PC-9 (cell line): ENCODE data around the gene CXXC5. TPM values are rescaled to one million over a fixed set of nuclear protein-coding genes. Genes with fewer than 3 reads are reported as not detected.
"Not testable (repeated sequence)": the region's sequence is repeated elsewhere in the genome, so short reads cannot be mapped to it uniquely, and the experiment has no call there.

Experiments
- BruUV-seq: library from RNA; stranded (reverse); fragments of 400-500 nt; replicated peaks from 2 replicates; lab custom pipeline; 2021; lab: Mats Ljungman, UMichigan
- CTCF ChIA-PET: fragments of 300-600 bp; sonication (Branson Sonifier 250); formaldehyde crosslinking; loops from one replicate; lab custom pipeline; 2022; ENCODE audit warnings: antibody characterized with exemption; lab: Charles Lee
- POLR2A ChIA-PET: fragments of 300-600 bp; sonication (Branson Sonifier 250); formaldehyde crosslinking; loops from one replicate; lab custom pipeline; 2022; ENCODE audit warnings: antibody characterized with exemption; ENCODE audit not compliant: unreplicated experiment; lab: Charles Lee
- DNase-seq, 2 experiments: peaks; one replicate each; pipeline versions ENCODE4 v3.0.0 to v3.0.0-alpha.2; 2015 to 2022; ENCODE audit warnings: mixed read lengths in 1 of 2
- H2AFZ ChIP-seq: fragments of 200-600 bp; sonication (generic); 2 replicates; pipeline ENCODE4 v1.8.1; 2017; ENCODE audit warnings: antibody characterized with exemption
- H3F3A ChIP-seq: fragments of 200-600 bp; sonication (generic); 2 replicates; pipeline ENCODE4 v1.8.1; 2017; ENCODE audit warnings: antibody characterized with exemption, mild to moderate bottlenecking, low read depth; ENCODE audit not compliant: insufficient read depth
- H3K27ac ChIP-seq: fragments of 200-600 bp; sonication (generic); 2 replicates; pipeline ENCODE4 v1.6.1; 2016; ENCODE audit warnings: mixed run types
- H3K27me3 ChIP-seq: fragments of 200-600 bp; sonication (generic); 2 replicates; pipeline ENCODE4 v1.6.1; 2016; ENCODE audit warnings: low read depth, mixed run types; ENCODE audit not compliant: insufficient read depth
- H3K36me3 ChIP-seq: fragments of 200-600 bp; sonication (generic); 2 replicates; pipeline ENCODE4 v1.6.1; 2016; ENCODE audit warnings: low read depth, mixed run types
- H3K4me1 ChIP-seq: fragments of 200-600 bp; sonication (generic); replicated peaks from 2 replicates; pipeline ENCODE4 v1.6.1; 2016; ENCODE audit warnings: mixed run types; ENCODE audit not compliant: insufficient read depth
- H3K4me2 ChIP-seq: fragments of 200-600 bp; sonication (generic); 2 replicates; pipeline ENCODE4 v1.6.1; 2017; ENCODE audit warnings: mixed run types
- H3K4me3 ChIP-seq: fragments of 200-600 bp; sonication (generic); 2 replicates; pipeline ENCODE4 v1.6.1; 2016; ENCODE audit warnings: mixed run types
- H3K79me2 ChIP-seq: fragments of 200-600 bp; sonication (generic); 2 replicates; pipeline ENCODE4 v1.6.1; 2017; ENCODE audit warnings: low read depth, mixed run types
- H3K9me2 ChIP-seq: fragments of 200-600 bp; sonication (generic); 2 replicates; pipeline ENCODE4 v1.8.1; 2017; ENCODE audit warnings: mild to moderate bottlenecking; ENCODE audit not compliant: insufficient read depth
- H3K9me3 ChIP-seq: fragments of 200-600 bp; sonication (generic); 2 replicates; pipeline ENCODE4 v1.8.1; 2016; ENCODE audit warnings: low read depth; ENCODE audit not compliant: insufficient read depth
- H4K20me1 ChIP-seq: fragments of 200-600 bp; sonication (generic); 2 replicates; pipeline ENCODE4 v1.8.1; 2017; ENCODE audit not compliant: insufficient read depth
- CTCF ChIP-seq: fragments of 200-600 bp; sonication (generic); conservative IDR thresholded peaks from 2 replicates; pipeline ENCODE4 v1.6.1; 2017; ENCODE audit warnings: mixed run types, antibody characterized with exemption, mild to moderate bottlenecking, moderate library complexity
- EZH2 ChIP-seq: fragments of 200-600 bp; sonication (generic); IDR thresholded peaks from 2 replicates; pipeline ENCODE4 v1.8.0; 2017; ENCODE audit warnings: antibody characterized with exemption, low read depth
- intact Hi-C: fragments of 100-400 bp; cut with micrococcal nuclease; formaldehyde crosslinking; loops from one replicate; pipeline ENCODE4 v1.10.0; 2022; ENCODE audit not compliant: unreplicated experiment
- total RNA-seq: library from RNA; stranded (reverse); gene quantifications from 2 replicates; pipeline ENCODE4 v1.2.3, GENCODE V29; 2021

Gene CXXC5
- total RNA-seq, 1 experiment from 2014 or later, result 59.9 TPM

- H3K79me2 ChIP-seq, result peaks cover 65% of the 10 kb centered on the region
- no peak overlapping the region for H3K4me2 ChIP-seq
- no peak overlapping the region for H3K27ac ChIP-seq
- no peaks in the 10 kb centered on the region for H3K9me3 ChIP-seq
- H3K36me3 ChIP-seq, result peaks cover 15% of the 10 kb centered on the region
- peaks cover 41% of the 10 kb centered on the region for H3F3A ChIP-seq
- H3K27me3 ChIP-seq, result no peaks in the 10 kb centered on the region
- peaks cover 37% of the 10 kb centered on the region for H4K20me1 ChIP-seq
- TF ChIP-seq CTCF (no peak), EZH2 (no peak)
- peaks cover 9% of the 10 kb centered on the region; the same call in 1 of the 2 replicates for H3K4me1 ChIP-seq
- no peak overlapping the region for H3K4me3 ChIP-seq
- DNase-seq, result no peak
- no peak overlapping the region for H2AFZ ChIP-seq
- intact Hi-C loops, result no loop called here
- POLR2A ChIA-PET, result no interaction called here
- CTCF ChIA-PET, result no interaction called here
- H3K9me2 ChIP-seq, result no peaks in the 10 kb centered on the region
- BruUV-seq, result TSS peak; percentile 21
Measured at GRCh38 chr5:139601429-139601828, 46.7 kb upstream of the CXXC5 start.

- H3K4me3 ChIP-seq, intact Hi-C loops: not testable (repeated sequence)
- H3K79me2 ChIP-seq, result peaks cover 66% of the 10 kb centered on the region
Measured at GRCh38 chr5:139601948-139602347, 46.2 kb upstream of the CXXC5 start.

GRCh38 chr5:139605887-139606286, 42.3 kb upstream of the CXXC5 start:
- intact Hi-C loops, result no loop called here
- Histone ChIP-seq H4K20me1 (peaks cover 26% of the 10 kb centered on the region), H2AFZ (no peak overlapping the region), H3K27me3 (no peaks in the 10 kb centered on the region), H3K4me1 (no peaks in the 10 kb centered on the region), H3K36me3 (peaks cover 14% of the 10 kb centered on the region), H3K79me2 (peaks cover 51% of the 10 kb centered on the region), H3K9me3 (no peaks in the 10 kb centered on the region), H3K4me2 (no peak overlapping the region), H3K4me3 (no peak overlapping the region), H3K27ac (0 out of 2 replicates have a peak overlapping the region, but pooled peaks have one; percentile 19), H3F3A (peaks cover 20% of the 10 kb centered on the region; the same call in 1 of the 2 replicates), H3K9me2 (no peaks in the 10 kb centered on the region)
- POLR2A ChIA-PET, result interaction anchor here (0.6 to 0.7 kb wide), 2 partner anchors 577 to 689 kb away, joined by 4 read pairs; no protein-coding TSS in a partner anchor
- DNase-seq, result no peak
- CTCF ChIA-PET, result interaction anchor here (0.6 kb wide), 1 partner anchor 75 kb away, joined by 3 read pairs; no protein-coding TSS in a partner anchor
- TF ChIP-seq CTCF (no peak), EZH2 (no peak)
- no TSS peak for BruUV-seq

More at GRCh38 chr5:139601948-139602347, 46.2 kb upstream of the CXXC5 start:
- H3K9me3 ChIP-seq, H3K27me3 ChIP-seq, H3K27ac ChIP-seq, DNase-seq, CTCF ChIA-PET, POLR2A ChIA-PET, H2AFZ ChIP-seq, H3K4me2 ChIP-seq, H3K9me2 ChIP-seq, BruUV-seq, H3K4me1 ChIP-seq: not testable (repeated sequence)
- peaks cover 44% of the 10 kb centered on the region for H3F3A ChIP-seq
- peaks cover 20% of the 10 kb centered on the region for H3K36me3 ChIP-seq
- H4K20me1 ChIP-seq, result peaks cover 41% of the 10 kb centered on the region
